A204.1 (cell line): Measurements from ENCODE around the gene CDC42EP2.

ENCODE experiments used
- FAIRE-seq: peaks from 2 replicates; lab custom pipeline; 2012; peaks lifted over from hg19 to GRCh38; lab: Jason Lieb, UNC

Gene CDC42EP2, protein sequence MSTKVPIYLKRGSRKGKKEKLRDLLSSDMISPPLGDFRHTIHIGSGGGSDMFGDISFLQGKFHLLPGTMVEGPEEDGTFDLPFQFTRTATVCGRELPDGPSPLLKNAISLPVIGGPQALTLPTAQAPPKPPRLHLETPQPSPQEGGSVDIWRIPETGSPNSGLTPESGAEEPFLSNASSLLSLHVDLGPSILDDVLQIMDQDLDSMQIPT

DNA sequence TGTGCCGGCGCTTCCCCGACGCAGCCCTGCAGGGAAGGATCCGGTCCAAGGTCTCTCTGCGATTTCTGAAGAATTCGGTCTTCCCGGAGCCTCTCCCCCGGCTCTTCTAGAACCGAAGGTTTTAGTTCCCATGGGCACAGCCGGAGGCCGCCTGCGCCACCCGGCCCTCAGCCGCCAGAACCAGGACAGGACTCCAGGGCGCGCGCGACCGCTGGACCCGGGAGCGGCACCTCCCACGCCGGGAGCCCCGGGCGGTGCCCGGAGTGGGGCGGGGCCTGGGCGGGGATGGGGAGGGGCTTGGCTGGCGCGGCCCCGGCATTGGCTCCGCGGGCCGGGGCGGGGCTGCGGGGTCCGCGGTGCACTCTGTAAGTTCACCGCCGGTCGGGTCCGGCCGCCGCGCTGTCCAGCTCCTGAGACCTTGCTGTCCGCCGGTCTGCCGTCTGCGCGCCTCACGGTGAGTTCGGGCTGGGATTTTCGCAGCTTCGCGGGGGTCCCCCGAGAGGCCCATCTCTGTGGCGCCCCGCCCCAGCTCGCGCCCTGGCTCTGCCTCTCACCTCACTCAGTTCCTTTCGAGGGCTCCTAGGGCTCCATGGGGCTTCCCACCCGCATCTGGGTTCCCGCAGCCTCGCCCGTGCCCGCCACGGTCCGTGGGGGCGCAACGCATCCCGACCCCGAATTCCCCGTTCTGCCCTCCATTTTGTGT lies at the start of gene CDC42EP2:
CDC42EP2 (plus strand) TSS at position 366 of the 703 bp plus-strand sequence. CDS start 6,033 bp downstream, outside the sequence.
- FAIRE-seq: no peak

DNA sequence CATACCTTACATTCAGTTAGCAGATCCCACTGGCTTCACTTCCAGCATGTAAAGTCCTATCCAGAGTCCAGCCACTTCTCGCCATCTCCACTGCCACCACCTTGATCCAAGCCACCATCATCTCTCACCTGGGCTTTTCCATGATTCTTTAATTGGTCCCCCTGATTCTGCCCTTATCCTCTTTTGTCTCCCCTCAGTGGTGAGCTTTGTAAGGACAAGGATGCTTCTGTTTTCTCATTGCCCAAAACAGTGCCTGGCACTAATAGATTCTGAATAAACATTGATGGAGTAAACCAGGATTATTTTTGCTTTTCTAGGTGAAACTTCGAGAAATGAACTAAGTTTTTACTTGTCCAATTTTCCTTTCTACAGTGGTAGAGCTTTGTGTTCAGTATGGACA lies 48.5 kb upstream of the CDC42EP2 start:
- no peak for FAIRE-seq

- peak; percentile 89 for FAIRE-seq
Observed at GRCh38 chr11:65274735-65275682, 39.7 kb upstream of the CDC42EP2 start.

- no peak for FAIRE-seq
Observed at GRCh38 chr11:65275906-65276305, 38.8 kb upstream of the CDC42EP2 start.

DNA sequence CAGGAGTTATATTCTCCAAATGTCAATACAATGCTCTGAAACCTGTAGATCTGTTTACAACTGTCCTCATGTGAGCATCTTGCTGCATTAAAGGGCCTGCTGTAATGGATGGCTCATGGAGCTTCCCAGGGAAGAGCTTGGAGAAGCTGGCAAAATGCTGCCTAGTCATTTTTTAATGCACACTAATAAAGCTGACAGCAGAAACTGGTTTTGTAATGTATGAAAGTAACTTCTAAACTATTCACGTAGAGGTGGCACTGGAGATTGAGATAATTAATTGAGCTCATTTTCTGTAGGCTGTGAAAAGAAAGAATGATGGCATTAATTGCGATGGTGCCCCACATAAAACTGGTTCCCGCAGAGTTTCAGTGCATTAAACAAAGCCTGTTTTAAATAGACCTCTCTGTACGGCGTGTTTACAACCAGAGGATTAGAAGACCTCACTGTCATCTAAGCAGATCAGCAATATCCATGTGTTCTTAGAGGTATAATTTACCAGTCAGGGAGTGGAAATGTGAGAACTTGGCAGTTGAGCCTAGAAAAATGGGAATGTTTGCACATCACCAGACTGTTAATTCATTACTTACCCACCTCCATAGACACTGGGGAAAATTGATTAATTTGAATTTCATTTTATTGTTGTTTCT lies 36.9 kb upstream of the CDC42EP2 start:
- no peak for FAIRE-seq

- FAIRE-seq: no peak
Observed at GRCh38 chr11:65278356-65278755, 36.3 kb upstream of the CDC42EP2 start.

DNA sequence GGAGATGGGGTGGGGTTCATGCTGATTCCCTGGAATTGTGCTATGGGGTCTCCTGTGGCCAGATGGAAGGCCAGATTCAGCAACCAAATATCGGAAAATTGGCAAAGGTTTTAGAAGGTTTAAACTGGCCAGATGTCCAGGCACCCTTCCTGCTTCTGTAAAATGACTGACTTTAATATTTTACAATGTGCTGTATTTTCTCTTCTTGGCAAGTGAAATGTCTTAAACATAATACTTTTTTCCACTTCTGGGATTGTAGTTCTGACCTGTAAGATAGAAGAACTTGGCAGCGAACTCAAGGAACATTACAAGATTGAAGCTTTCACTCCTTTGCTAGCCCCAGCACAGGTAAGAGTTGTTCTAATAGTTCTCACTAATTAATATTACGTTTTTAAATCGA lies 35.4 kb upstream of the CDC42EP2 start:
- FAIRE-seq: no peak

DNA sequence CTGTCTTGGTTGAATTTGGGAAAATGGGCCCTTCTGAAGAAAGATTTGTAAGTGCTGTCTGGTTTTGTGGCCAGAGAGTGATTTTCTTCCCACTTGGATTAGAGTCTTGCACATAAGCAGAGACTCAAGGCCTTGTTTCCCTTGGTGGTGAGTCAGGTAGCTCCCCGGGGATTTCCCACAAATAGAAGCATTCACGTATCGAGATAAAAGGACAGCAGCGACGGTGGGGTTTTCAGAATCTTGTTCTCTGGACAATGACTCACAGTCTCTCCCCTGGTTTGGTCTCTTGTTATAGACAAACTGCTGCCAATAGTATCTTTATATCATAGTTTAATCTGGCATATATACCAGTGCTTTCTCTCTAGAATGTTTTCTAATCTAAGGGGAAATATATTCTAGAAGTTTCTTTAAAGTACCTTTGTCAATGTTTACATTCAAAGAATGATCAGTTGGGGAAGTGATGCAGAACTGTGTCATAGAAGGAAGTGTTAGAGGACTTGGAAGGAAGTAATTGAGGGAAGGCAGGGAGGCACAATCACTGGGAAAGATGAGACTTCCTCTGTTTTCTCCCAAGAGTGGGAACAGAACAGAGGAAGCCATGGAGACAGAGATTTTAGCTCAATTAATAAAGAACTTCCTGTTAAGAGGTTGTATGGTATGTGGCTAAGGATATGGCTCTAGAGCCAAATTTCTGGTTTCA lies 34.8 kb upstream of the CDC42EP2 start:
- no peak for FAIRE-seq

DNA sequence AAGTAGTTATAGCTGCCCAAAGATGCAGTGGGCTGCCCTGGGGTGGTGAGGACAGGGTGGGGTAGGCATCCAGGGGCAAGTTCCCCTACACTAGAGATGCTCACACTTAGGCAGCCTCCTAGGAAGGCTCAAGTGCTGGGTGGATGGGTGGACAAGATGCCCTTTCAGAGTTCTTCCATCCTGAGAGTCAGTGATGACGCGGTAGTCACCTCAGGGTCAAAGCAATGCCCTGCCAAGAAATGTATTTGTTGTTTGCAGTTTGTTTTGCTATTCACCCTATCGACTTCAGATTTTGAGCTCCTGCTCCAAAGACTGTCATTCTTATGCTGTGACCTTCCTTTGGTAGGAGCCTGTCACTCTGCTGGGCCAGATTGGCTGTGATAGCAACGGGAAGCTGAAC lies 34.0 kb upstream of the CDC42EP2 start:
- no peak for FAIRE-seq

DNA sequence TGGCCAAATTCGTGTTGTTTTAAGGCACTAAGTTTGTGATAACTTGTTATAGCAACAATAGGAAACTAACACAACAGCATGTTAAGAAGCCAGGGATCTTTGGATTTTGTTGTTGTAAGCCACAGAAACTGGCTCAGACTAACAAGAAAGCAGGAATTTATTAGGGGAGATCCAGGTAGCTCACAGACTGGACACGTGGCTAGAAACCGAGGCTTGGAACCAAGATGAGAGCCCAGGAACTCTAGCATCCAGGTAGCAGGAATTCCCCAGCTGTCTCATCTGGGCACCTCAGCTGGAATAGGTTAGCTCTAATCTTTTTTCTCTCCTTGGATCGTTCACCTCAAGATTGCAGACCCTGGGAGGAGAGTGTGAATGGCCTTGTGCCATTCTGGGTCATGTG lies 28.0 kb upstream of the CDC42EP2 start:
- FAIRE-seq: no peak

DNA sequence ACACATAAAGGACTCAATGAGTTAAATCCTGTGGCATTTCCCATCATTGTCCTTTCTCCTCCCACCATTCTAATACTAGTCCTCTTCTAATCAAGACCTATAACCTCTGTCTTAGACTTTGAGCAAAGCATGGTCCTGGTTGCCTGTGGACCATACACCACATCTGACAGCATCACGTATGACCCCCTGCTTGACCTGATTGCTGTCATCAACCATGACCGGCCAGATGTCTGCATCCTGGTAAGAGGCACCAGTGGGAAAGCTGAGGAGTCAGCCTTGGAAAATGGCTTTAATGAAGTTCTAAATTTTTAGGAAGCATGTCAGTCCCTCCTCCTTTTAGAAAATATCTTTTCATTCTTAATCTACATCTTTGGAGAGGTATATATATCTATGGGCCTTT lies 27.1 kb upstream of the CDC42EP2 start:
- FAIRE-seq: no peak

DNA sequence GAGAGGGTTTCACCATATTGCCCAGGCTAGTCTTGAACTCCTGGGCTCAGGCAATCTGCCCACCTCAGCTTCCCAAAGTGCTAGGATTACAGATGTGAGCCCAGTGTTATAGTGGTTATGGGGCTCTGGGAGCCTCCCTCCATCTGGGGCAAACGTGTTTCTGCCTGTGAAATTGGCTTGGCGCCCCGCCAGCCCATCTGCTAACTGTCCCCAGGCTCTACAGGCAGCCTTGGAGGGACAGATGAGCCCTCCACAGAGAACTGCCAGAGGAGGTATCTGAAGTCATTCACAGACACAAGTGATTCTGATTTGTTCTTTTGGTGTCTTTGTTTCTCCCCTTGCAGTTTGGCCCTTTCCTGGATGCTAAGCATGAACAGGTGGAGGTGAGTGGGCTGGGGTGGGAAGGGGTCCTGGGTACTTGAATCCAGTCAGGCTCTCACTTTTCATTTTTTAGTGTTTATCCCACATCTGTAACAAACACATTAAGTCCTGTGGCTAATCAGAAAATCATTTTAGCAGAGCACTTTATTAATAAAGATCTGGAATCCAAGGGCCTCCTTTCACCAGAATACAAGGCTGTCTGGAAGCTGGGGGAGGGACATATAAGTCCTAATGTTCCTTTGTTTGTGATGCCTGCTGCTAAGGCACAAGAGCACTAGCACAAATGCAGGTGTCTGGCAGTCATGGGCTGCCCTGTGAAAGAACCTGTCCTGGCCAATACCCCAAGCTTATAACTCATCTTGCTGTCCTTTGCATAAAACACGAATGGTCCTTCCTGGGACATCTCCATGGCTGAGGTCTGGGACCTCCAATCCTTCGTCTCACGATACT lies 25.7 kb upstream of the CDC42EP2 start:
- FAIRE-seq: no peak

DNA sequence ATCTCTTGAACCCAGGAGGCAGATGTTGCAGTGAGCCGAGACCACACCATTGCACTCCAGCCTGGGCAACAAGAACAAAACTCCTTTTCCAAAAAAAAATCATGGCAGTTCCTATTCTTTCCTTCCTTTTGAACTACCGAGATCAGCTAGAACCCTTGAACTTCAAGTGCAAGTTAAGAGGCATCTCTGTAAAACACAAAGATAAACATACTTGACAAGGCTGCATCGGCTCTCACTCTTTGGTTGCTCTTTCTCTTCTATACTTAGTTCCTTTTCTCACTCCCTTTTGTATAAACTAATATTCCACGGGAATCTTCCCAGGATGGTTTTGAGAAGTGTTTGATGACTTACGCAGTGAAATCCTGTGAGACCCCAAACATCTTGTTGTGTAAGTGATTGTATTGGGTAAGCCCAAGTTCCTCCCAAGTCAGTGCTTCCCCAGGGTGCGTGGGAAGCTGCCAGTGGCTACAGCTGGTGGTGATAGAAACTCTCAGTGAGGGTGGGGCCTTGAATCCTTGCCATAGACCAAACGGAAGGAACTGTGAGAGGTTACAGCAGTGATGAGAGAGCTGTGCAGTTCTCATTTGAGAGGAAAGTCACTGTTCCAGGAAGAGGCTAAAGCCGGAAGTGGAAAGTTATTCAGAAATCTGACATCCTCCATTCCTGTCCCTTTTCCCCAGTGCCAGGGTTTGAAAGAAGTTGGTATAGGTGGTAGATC lies 24.1 kb upstream of the CDC42EP2 start:
- no peak for FAIRE-seq

DNA sequence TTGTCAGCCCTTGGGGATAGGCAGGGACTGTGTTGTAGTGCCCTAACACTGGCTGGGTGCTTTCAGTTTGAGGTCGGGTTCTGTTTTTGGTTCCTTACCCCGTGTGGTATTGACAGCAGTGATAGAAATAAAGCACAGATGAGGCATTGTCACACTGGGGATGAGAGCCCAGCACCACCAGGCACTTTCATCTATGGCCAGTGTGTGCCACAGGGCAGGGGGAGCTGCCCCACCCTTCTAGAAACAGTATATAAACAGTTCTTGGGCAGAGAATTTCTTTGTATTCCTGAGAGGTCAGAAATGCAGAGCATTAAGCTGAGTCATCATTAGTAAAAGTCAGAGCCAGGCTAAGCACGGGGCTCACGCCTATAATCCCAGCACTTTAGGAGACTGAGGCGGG lies 23.1 kb upstream of the CDC42EP2 start:
- no peak for FAIRE-seq

GRCh38 chr11:65292890-65293289 lies 21.8 kb upstream of the CDC42EP2 start:
- FAIRE-seq: no peak

GRCh38 chr11:65293909-65294381 lies 20.7 kb upstream of the CDC42EP2 start:
- FAIRE-seq: no peak

GRCh38 chr11:65295001-65295400 lies 19.7 kb upstream of the CDC42EP2 start:
- no peak for FAIRE-seq

DNA sequence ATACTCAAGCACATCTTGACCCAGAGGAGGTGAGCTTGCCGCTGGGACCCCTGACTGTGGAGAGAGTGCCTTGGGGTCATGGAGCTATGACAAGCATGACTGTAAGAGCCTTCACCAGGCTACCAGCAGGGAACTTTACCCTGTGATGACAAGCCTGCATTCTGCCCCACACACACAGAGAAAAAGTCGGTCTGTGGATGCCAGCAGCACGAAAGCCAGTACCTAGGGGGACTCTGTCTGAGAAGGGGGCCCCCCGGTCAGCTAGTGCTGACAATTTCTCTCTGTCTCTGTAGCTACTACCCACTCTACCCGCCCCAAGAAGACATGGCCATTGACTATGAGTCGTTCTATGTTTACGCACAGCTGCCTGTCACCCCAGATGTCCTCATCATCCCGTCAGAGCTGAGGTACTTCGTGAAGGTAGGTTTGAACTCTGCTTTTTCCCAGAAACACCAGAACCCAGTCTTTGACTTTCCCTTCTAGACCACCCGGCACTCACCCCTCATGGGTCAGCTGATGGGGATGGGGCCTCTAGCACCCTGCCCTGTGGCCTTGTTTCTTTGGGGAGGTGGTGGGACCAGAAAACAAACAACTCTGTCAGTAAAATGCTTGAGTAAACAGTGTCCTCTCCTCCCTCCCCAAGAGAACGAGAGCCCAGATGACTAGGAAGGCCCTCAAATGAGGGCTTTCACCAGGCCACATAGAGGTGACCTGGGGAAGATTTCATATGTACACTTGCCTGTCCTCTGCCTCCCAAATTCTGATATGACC lies 18.9 kb upstream of the CDC42EP2 start:
- no peak for FAIRE-seq

DNA sequence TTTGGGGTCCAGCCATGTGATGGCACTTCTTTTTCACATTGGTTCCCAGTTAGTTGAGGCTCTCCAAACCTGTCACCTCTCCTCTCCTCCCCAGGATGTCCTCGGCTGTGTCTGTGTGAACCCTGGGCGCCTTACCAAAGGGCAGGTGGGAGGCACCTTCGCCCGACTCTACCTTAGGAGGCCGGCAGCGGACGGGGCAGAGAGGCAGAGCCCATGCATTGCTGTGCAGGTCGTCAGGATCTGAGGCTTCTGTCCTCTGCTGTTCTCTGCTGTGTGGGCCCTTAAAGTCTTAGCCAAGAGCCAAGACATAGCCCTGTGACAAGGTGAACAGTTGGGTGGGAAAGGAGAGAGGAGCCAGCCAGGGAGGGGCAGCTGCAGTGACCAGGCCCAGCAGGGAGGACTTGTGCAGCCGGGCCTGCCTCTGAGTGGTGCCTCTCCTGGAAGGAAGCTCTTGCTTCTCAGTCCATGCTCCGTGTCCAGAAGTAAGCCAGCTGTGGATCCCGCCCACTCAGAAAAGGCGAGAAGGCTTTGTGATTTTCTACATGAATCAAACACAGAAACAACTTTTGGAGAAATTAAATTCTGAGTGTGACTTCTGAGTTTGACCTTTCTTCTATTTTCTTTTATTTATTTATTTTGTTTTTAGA lies 17.5 kb upstream of the CDC42EP2 start:
- no peak for FAIRE-seq
